Thyroid gland (tissue), 4 donors: ENCODE measurements around the gene TMEM98. TPM values are rescaled to one million over a fixed set of nuclear protein-coding genes. Genes with fewer than 3 reads are reported as not detected.
"Not testable (repeated sequence)": the region's sequence is repeated elsewhere in the genome, so short reads cannot be mapped to it uniquely, and the experiment has no call there.

Experiments
- DNase-seq, 2 donors: peaks; one replicate each; pipeline ENCODE4 v3.0.0-alpha.2; 2019
- H3K27ac ChIP-seq, 3 donors: fragments of 200-600 bp; sonication (generic); 1 replicate in 2 of 3; 2 replicates in 1 of 3; pipeline ENCODE4 v1.5.1; 2016 to 2019; ENCODE audit warnings: mild to moderate bottlenecking in 1 of 3, moderate library complexity in 1 of 3
- H3K27me3 ChIP-seq: fragments of 200-600 bp; sonication (generic); one replicate; pipeline ENCODE4 v1.5.1; 2019
- H3K36me3 ChIP-seq, 2 donors: fragments of 200-600 bp; sonication (generic); one replicate each; pipeline ENCODE4 v1.5.1; 2016 to 2019
- H3K4me1 ChIP-seq, 2 donors: fragments of 200-600 bp; sonication (generic); one replicate each; pipeline ENCODE4 v1.5.1; 2017 to 2019
- H3K4me3 ChIP-seq, 3 donors: fragments of 200-600 bp; sonication (generic); replicated peaks in 1 of 3; 1 replicate in 2 of 3; 2 replicates in 1 of 3; pipeline ENCODE4 v1.5.1; 2016; ENCODE audit warnings: mild to moderate bottlenecking in 1 of 3
- H3K9me3 ChIP-seq: fragments of 200-600 bp; sonication (generic); one replicate; pipeline ENCODE4 v1.5.1; 2017
- CTCF ChIP-seq, 6 experiments: fragments of 200-600 bp in 3 of 6; fragments of 450-650 bp in 3 of 6; sonication (generic) in 3 of 6; IDR thresholded peaks; one replicate each; pipeline ENCODE4 v1.5.1; 2016 to 2019; ENCODE audit warnings: antibody characterized with exemption in 6 of 6, mild to moderate bottlenecking in 2 of 6, inconsistent platforms in 1 of 6, moderate library complexity in 1 of 6
- POLR2A ChIP-seq, 2 donors: fragments of 450-650 bp; IDR thresholded peaks; one replicate each; pipeline ENCODE4 v1.6.1; 2017; ENCODE audit warnings: antibody characterized with exemption in 2 of 2, mild to moderate bottlenecking in 2 of 2, moderate library complexity in 1 of 2
- WGBS, 2 donors: methylation state at CpG; one replicate each; pipeline ENCODE4 v1.1.5; 2017; 5-methylcytosine and 5-hydroxymethylcytosine counted together
- intact Hi-C: fragments of 100-400 bp; cut with DNase I; formaldehyde crosslinking; loops from one replicate; pipeline ENCODE4 v1.15.1; 2023
- total RNA-seq, 4 donors: library from RNA; depleted of rRNA; stranded (reverse); fragments of >200 nt; gene quantifications; one replicate each; pipeline ENCODE4 v1.2.3, GENCODE V29; 2016

The TMEM98 gene
- total RNA-seq, 4 donors from 2014 or later, result 57.0 to 121 (median 74.8) TPM

- Histone ChIP-seq H3K36me3 (no peaks in the 10 kb centered on the region), H3K4me1 (no peaks in the 10 kb centered on the region), H3K27me3 (no peaks in the 10 kb centered on the region), H3K9me3 (no peaks in the 10 kb centered on the region), H3K27ac (no peak overlapping the region), H3K4me3 (no peak overlapping the region)
- no peak for DNase-seq
- no peak for TF ChIP-seq POLR2A (IDR thresholded peaks at IDR 0.05)
- TF ChIP-seq CTCF (IDR thresholded peaks at IDR 0.05), result no peak
- WGBS, 2 donors, result 85 to 91% methylated on average over 8 of the region's 8 CpGs
- intact Hi-C loops, result no loop called here
Measured at GRCh38 chr17:32920293-32920692, 7.7 kb upstream of the TMEM98 start.

- Histone ChIP-seq H3K4me1 (no peaks in the 10 kb centered on the region), H3K4me3 (no peak overlapping the region), H3K27ac (no peak overlapping the region), H3K27me3 (no peaks in the 10 kb centered on the region), H3K36me3 (no peaks in the 10 kb centered on the region), H3K9me3 (no peaks in the 10 kb centered on the region)
- no peak for TF ChIP-seq CTCF (IDR thresholded peaks at IDR 0.05)
- TF ChIP-seq POLR2A (IDR thresholded peaks at IDR 0.05), result no peak
- 79 to 94% methylated on average over 10 of the region's 10 CpGs for WGBS, 2 donors
- DNase-seq, result no peak
- intact Hi-C loops, result no loop called here
Measured at GRCh38 chr17:32921017-32921416, 6.9 kb upstream of the TMEM98 start.

- H3K27me3 ChIP-seq, H3K9me3 ChIP-seq, DNase-seq, H3K36me3 ChIP-seq, H3K4me1 ChIP-seq, H3K27ac ChIP-seq, H3K4me3 ChIP-seq, intact Hi-C loops: not testable (repeated sequence)
- 84 to 90% methylated on average over 3 of the region's 3 CpGs for WGBS, 2 donors
Measured at GRCh38 chr17:32923905-32924304, 4.0 kb upstream of the TMEM98 start.

GRCh38 chr17:32926183-32926582, 1.8 kb upstream of the TMEM98 start:
- TF ChIP-seq CTCF (IDR thresholded peaks at IDR 0.05), result no peak
- no peak for TF ChIP-seq POLR2A (IDR thresholded peaks at IDR 0.05)
- H3K27me3 ChIP-seq, result no peaks in the 10 kb centered on the region
- no peak for DNase-seq
- 94 to 97% methylated on average over 5 of the region's 5 CpGs for WGBS, 2 donors
- no peak overlapping the region for H3K27ac ChIP-seq
- H3K36me3 ChIP-seq, result no peaks in the 10 kb centered on the region
- peaks cover 10 to 12% of the 10 kb centered on the region in 2 donors for H3K4me1 ChIP-seq
- intact Hi-C loops, result no loop called here
- H3K4me3 ChIP-seq, result no peak overlapping the region
- H3K9me3 ChIP-seq, result no peaks in the 10 kb centered on the region

GRCh38 chr17:32926789-32927188, 1.2 kb upstream of the TMEM98 start:
- H3K4me3 ChIP-seq, DNase-seq, H3K36me3 ChIP-seq, H3K9me3 ChIP-seq, H3K27me3 ChIP-seq, H3K27ac ChIP-seq, intact Hi-C loops: not testable (repeated sequence)
- peaks cover 10 to 12% of the 10 kb centered on the region in 2 donors for H3K4me1 ChIP-seq
- WGBS, 2 donors, result 95 to 98% methylated on average over 8 of the region's 8 CpGs

GRCh38 chr17:32927201-32927723, 691 bp upstream of the TMEM98 start:
- Histone ChIP-seq H3K4me1 (peaks cover 10 to 12% of the 10 kb centered on the region in 2 donors), H3K9me3 (no peaks in the 10 kb centered on the region), H3K36me3 (no peaks in the 10 kb centered on the region), H3K4me3 (peak overlapping the region in 1 of 3 donors; percentile 65), H3K27me3 (no peaks in the 10 kb centered on the region), H3K27ac (peak overlapping the region in 1 of 3 donors; percentile 50)
- intact Hi-C loops, result no loop called here
- peak in 1 of 2 donors; percentile 20 for DNase-seq
- 44 to 45% methylated on average over 11 of the region's 11 CpGs for WGBS, 2 donors
- TF ChIP-seq POLR2A (IDR thresholded peaks at IDR 0.05), result no peak
- no peak for TF ChIP-seq CTCF (IDR thresholded peaks at IDR 0.05)
